CD4-positive, alpha-beta T cell treated with Interferon alpha-2 for 1 hour (primary cell): ENCODE data around the gene C22orf39.

ENCODE experiments used
- DNase-seq, 2 donors: peaks; one replicate each; pipeline ENCODE4 v3.0.0-alpha.2; 2020 to 2022

Gene C22orf39

DNA sequence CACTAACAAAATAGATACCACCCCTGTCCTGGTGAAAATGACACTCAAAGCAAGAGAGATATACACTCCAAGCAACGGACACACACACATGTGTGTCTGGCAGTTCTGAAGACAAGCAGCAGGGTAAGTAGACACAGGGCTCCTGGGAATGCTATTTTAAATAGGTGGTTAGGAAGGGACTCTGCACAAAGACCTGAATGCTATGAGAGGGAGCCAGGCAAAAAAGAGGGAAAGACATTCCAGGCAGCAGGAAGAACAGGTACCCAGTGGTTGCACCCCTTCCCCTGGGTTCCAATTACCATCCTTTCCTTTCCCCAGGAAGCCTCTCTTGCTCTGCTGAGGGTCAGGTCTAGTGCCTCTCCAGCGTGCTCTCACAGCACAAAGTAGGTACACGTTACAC, 28.5 kb upstream of the C22orf39 start:
- no peak for DNase-seq

- no peak for DNase-seq
Observed at GRCh38 chr22:19473578-19473977, 26.1 kb upstream of the C22orf39 start.

- DNase-seq: no peak
Observed at GRCh38 chr22:19472233-19472632, 24.7 kb upstream of the C22orf39 start.

DNA sequence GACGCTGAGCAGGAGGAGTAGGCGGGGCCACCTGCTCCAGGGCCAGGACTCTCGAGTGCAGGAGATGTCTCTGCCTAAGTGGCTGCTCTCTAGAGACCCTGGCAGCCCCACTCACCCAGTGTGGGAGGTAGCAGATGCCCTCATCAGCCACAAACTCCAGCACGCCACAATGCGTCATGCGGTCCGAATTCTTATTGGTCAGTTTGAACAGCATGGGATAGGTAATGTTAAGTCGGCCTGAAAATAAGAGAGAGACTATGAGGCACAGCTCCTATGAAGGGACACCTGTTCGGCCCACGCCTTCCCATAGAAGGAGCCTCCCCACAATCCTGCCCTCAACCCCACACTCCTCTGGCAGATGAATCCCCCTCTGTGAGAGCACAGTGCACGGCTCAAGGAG, 24.1 kb upstream of the C22orf39 start:
- no peak for DNase-seq

GRCh38 chr22:19470010-19470409, 22.5 kb upstream of the C22orf39 start:
- no peak for DNase-seq

DNA sequence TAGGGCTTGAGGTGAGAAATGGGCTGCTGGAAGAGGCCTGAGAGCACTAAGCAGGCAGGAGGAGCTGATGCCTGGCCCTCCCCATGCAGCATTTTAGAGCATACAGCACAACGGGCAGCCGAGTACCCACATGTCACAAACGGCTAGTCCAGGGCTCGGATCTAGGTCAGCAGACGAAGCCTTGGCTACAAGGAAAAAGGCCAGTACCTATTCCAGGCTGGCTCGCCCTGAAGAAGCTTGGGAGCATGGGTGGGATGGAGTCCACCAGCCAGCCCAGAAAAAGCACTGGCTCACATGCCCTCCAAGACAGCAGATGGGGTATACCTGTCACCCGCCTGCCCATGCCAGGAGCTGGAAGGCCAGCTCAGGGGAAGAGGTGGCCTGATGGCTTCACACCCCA, 21.9 kb upstream of the C22orf39 start:
- DNase-seq: no peak

DNA sequence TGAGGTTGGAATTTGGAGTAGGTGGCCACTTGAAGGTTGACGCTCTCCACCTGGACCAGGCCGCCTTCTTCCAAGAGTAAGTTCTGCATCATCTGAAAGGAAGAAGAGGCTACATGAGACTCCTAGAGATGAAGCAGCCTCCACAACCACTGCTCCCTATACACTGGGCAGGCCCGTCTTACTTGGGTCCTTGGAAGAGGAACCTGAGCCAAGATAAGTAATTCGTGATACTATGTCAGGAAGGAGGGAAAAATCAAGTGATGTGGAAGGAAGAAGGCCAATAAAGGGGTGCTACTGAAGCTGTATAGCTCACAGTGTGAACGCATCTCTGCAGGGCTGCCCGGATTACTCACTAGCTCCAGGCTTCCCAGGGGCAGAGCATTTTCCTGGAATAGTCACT, 20.4 kb upstream of the C22orf39 start:
- no peak for DNase-seq

DNA sequence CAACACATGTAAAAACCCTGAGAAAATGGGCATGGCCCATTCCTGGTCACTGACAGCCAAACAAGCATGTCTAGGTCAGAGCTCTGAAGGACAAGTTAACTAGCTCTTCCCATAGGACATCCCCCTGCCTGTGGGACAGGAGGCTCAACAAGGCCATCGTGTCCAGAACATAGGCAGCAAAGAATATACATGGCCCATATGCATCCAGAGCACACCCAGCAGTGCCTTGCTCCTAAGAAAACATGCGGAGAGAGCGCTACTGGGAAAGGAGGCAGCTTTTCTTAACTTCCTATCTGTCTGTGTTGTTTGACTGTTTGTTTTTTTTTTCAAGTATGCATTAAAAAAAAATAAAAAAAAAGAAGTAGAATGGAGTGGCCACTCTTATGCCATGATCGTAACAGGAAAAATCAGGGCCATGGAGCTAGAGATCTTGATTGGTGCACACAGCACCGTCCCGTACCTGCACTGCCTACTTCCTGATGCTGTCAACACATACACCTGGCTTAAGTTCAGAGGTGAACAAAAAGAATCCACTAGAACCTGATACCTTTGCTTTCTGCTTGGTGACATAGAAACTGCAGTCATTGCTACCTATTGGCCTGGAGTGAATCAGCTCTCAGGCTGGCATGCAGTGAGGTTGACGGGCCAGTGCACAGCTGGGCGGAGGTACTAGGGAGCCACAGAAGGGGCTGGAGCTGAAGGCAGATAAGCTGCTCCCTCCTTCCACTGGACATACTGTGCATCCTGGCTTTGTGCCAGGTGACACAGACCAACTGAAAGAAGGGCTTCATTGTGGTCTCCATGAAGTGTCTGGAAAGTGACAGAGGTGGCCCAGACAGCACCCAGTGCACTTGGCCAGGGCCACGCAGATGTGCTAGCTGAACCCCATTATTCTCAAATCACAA, 19.6 kb upstream of the C22orf39 start:
- DNase-seq: no peak

- no peak for DNase-seq
Observed at GRCh38 chr22:19466126-19466716, 18.7 kb upstream of the C22orf39 start.

DNA sequence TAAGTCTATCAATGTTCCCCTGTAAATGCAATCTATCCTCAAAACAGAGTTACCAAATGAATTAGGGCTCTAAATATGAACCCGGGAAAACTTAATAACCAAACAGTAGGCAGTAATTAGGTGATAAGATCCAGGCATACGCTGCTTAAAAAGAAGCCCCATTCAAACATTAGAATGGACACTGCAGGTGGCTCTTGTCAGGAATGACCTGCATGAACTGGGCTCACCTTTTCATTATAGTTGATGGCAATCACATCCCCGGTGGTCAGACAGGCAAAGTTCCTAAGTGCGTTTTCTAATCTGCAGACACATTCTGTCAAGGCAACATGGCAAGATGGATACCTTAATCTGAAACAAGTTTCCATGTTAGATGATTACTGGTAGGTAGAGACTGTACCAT, 17.5 kb upstream of the C22orf39 start:
- no peak for DNase-seq

DNA sequence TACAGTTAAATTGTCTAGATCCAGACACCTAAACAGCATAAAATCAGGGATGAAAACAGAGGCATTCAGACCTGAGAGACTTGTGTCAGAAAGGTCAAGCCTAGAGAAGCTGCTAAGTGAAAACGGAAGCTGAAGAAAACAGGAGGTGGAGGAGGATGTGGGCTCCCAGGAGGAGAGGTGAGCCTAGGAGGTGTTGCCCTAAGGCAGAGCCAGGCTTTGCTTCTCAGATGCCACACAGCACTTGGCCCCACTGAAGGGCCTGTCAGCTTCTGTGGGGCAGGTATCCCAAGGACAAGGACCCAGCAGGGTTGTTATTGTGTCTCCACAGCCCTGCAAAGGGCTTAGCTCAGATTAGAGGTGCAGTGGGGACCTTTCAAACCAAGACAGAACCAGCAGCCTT, 17.0 kb upstream of the C22orf39 start:
- no peak for DNase-seq

GRCh38 chr22:19463491-19464469, 16.3 kb upstream of the C22orf39 start:
- no peak for DNase-seq

DNA sequence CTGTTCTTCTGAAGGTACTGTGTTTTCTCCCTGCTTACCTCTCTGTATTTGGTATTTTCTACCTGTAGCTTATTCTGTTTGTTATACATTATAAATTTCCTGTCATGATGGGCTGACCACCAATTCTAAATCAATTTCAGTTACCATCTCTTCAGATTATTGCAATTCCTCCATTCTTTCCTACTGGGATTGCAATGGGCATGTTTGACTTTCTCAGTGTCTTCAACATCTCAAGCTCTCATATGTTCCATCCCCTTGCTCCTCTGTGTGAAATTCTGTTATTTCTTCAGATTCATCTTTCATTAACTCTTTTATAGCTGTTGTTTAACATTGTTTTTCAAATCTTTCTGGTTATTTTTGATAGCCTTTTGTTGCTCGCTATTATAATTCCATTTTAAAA, 15.5 kb upstream of the C22orf39 start:
- DNase-seq: no peak

GRCh38 chr22:19461506-19461905, 14.0 kb upstream of the C22orf39 start:
- no peak for DNase-seq

GRCh38 chr22:19460036-19460435, 12.5 kb upstream of the C22orf39 start:
- DNase-seq: no peak

DNA sequence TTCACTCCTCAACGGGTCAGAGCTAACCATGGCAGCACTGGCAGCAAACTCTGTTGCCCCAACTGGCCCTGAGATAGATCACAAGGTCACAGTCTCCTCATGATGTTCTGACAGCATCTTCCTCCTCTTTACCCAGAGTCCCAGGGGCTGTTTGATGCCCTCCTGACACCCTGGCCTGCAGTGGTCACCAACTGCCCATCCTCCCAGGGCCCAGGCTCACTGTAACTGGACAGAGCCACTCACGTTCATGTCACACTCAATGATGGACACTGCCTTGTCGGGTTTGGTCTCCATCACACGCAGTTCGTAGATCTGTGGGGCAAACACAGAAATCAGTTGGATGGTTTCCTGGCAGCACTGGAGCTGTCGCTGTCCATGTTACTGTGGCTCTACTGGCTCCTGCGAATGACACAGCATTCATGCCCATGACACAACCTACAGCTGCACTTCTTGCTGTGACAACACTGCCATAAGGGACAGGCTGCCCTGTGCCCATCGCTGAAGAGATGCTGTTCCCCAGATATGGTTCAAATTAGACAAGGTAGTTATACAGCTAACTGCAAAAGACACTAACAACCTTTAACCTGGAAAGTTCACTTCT, 10.4 kb upstream of the C22orf39 start:
- DNase-seq: no peak

GRCh38 chr22:19456541-19456940, 9.0 kb upstream of the C22orf39 start:
- no peak for DNase-seq

DNA sequence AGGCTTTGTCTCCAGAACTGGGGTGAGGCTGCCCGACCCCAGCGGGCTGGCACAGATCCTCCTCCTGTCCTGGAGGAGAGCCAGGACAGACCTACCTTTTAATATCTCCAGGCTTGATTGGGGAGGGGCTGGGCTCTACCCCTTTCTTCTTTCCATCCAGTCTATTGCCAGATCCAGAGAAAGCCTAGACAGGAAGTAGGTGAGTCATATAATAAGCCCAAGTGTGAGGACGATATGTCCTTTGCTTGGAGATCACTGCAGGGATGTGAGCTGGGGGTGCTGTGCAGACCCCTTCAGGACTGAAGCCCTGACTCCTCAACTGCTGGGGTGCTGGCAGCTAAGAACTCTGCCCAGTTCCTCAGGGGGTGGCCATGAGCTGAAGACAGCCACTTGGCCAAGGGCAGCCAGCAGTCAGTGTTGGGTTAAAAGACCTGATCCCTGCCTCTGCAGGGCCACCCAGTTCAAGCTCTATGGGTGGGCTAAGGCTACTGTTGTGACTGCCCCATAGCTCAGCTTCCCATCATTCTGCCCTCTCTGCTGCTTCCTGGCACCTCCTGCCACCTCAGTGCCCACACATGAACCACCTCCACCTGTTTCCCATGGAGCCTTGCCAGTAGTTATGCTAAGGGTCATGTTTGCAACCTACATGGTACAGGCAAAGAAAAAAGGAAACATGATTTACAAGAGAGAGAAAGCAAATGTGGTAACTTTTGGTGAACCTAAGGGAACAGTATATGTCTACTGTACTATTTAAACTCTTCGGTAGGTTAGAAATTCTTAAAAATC, 8.3 kb upstream of the C22orf39 start:
- no peak for DNase-seq

GRCh38 chr22:19455033-19455432, 7.5 kb upstream of the C22orf39 start:
- no peak for DNase-seq

DNA sequence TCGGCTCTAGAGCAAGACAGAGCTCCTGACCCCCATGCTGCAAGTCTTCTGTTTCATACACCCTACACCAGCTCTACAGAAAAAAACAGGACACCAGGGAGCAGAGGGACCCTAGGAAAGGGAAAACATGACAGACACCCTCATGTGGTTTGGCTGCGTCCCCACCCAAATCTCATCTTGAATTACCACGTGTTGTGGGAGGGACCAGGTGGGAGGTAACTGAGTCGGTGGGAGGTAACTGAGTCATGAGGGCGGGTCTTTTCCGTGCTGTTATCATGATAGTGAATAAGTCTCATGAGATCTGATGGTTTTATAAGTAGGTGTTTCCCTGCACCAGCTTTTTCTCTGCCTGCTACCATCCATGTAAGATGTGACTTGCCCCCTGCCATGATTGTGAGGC, 6.6 kb upstream of the C22orf39 start:
- DNase-seq: no peak

DNA sequence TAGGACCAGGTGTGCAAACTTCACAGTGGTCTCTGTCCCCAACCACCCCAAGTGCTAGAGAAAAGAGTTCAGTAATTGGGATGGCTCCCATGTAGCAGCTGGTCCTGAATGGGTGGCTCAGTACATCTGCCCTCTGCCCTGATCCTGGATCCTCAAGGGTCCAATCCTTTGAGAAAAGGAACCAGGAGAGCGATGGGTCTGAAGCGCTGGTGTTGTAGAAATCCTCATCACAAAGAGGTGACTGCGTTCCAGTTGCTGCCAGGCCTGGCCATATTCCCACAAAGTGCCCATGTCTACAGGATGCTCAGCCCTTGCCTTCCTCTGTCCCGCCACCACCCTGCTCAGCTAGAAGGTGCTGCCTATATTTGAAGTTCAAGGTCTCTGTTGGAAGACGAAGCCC, 6.2 kb upstream of the C22orf39 start:
- no peak for DNase-seq

- DNase-seq: no peak
Observed at GRCh38 chr22:19451570-19451969, 4.1 kb upstream of the C22orf39 start.
